AG10803 (cell line): ENCODE results near the gene SCNN1B.

Experiments
- DNase-seq: peaks from one replicate; pipeline ENCODE4 v3.0.0; 2010; ENCODE audit warnings: low read depth
- H3K4me3 ChIP-seq: 2 replicates; pipeline ENCODE4 v1.5.1; 2011; ENCODE audit warnings: mild to moderate bottlenecking, low read length, control low read depth
- CTCF ChIP-seq: conservative IDR thresholded peaks from 2 replicates; pipeline ENCODE4 v1.5.1; 2011; ENCODE audit warnings: mild to moderate bottlenecking, low read length, control low read depth, inconsistent platforms

The SCNN1B gene

GRCh38 chr16:23258919-23259237 is 43.2 kb upstream of the SCNN1B start:
- no peak overlapping the region for H3K4me3 ChIP-seq
- no peak for DNase-seq
- no peak for TF ChIP-seq CTCF

GRCh38 chr16:23267647-23268046 is 34.5 kb upstream of the SCNN1B start:
- no peak overlapping the region for H3K4me3 ChIP-seq
- no peak for TF ChIP-seq CTCF
- no peak for DNase-seq

- no peak for DNase-seq
Measured at GRCh38 chr16:23268561-23268960, 33.5 kb upstream of the SCNN1B start.

GRCh38 chr16:23269248-23269953 is 32.7 kb upstream of the SCNN1B start:
- no peak overlapping the region for H3K4me3 ChIP-seq
- peak; percentile 16 for DNase-seq
- TF ChIP-seq CTCF = no peak

More at GRCh38 chr16:23268561-23268960, 33.5 kb upstream of the SCNN1B start:
- TF ChIP-seq CTCF = no peak
- no peak overlapping the region for H3K4me3 ChIP-seq

GRCh38 chr16:23270654-23271053 is 31.4 kb upstream of the SCNN1B start:
- DNase-seq = no peak
- H3K4me3 ChIP-seq = no peak overlapping the region
- no peak for TF ChIP-seq CTCF

GRCh38 chr16:23274968-23275367 is 27.1 kb upstream of the SCNN1B start:
- no peak for TF ChIP-seq CTCF
- no peak for DNase-seq
- no peak overlapping the region for H3K4me3 ChIP-seq

- H3K4me3 ChIP-seq = no peak overlapping the region
- DNase-seq = no peak
- TF ChIP-seq CTCF = no peak
Measured at GRCh38 chr16:23276821-23277220, 25.3 kb upstream of the SCNN1B start.
